Tibial nerve (tissue), 4 donors: ENCODE data around the gene SGK1.

ENCODE experiments used
- CTCF ChIP-seq, 5 experiments: fragments of 200-600 bp in 3 of 5; fragments of 450-650 bp in 2 of 5; sonication (generic) in 3 of 5; IDR thresholded peaks; one replicate each; pipeline ENCODE4 v1.5.1; 2016 to 2019; ENCODE audit warnings: antibody characterized with exemption in 5 of 5, mild to moderate bottlenecking in 3 of 5, moderate library complexity in 2 of 5
- EP300 ChIP-seq, 2 donors: sonication (generic); formaldehyde crosslinking; IDR thresholded peaks; one replicate each; pipeline ENCODE4 v1.6.1; 2017; ENCODE audit warnings: antibody characterized with exemption in 2 of 2, mild to moderate bottlenecking in 1 of 2
- POLR2A ChIP-seq, 2 donors: fragments of 450-650 bp; IDR thresholded peaks; one replicate each; pipeline ENCODE4 v1.6.1; 2017; ENCODE audit warnings: antibody characterized with exemption in 2 of 2, mild to moderate bottlenecking in 2 of 2, moderate library complexity in 2 of 2

GRCh38 chr6:134216301-134217010, 101.5 kb downstream of the SGK1 start:
- TF ChIP-seq EP300 (IDR thresholded peaks at IDR 0.05) (no peak), CTCF (IDR thresholded peaks at IDR 0.05) (no peak), POLR2A (IDR thresholded peaks at IDR 0.05) (no peak)
